ENCODE data around the gene ZNF787.
A peak's percentile ranks its signal among the peaks of the same experiment; 100 is the strongest.
"Not testable (repeated sequence)": the region's sequence is repeated elsewhere in the genome, so short reads cannot be mapped to it uniquely, and the experiment has no call there.

The ZNF787 gene

GRCh38 chr19:56105831-56106396 lies 15.2 kb downstream of the ZNF787 start:
- DNase-seq (ENCODE audit: low read depth in 2 of 2): not testable (repeated sequence)

- peak; percentile 21 to 28 for DNase-seq (ENCODE audit: low read depth in 2 of 2)
These were observed 15.9 kb downstream of the ZNF787 start for GRCh38 chr19:56105090-56105701.

DNA sequence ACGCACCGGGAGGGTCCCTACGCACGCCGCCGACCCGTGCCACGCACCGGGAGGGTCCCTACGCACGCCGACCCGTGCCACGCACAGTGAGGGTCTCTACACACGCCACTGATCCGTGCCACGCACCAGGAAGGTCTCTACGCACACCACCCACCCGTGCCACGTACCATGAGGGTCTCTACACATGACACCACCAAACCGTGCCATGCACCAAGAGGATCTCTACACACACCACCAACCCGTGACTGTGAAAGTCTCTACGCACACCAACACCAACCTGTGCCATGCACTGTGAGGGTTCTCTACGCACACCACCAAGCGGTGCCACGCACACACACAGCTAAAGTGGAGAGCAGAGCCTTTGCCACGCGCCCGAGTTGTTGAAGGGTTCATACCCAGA lies 16.7 kb downstream of the ZNF787 start:
- no peak for DNase-seq (ENCODE audit: low read depth in 2 of 2)

- DNase-seq (ENCODE audit: low read depth in 2 of 2): no peak
These were observed 18.0 kb downstream of the ZNF787 start for GRCh38 chr19:56103027-56103614.

DNA sequence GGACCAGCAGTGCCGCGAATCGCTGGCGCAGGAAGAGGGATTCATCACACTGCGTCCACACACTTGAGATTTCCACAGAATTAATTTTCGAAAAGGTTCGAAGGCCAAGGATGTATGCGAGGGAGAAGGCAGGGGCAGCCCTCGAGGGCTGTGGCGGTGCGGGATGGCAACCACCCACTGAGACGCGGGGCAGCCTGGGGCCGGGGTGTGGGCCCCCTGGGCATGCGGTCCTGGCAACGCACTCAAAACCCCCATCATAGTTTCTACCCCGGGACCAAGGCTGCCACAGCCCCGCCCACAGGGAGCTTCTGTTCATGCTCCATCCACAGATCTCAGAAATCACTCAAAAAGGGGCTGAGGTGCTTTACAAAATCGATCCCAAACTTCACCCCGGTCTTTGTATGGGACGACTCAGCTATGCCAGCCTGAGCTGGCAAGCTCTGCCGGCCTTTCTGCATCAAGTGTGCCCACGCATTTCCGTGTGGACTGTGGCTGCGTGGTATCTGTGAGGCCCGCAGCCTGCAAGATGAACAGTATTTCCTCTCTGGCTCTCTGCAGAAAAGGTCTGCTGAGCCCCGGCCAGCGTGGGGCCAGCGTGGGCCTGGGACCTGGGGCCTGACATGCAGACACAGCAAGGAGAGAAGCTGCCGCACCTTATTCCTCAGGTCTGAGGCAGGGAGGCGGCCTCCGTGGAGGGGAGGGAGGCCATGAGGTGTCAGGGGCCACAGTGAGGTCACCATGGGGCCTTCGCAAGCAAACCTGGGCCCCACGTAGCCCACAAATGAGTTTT lies 19.2 kb downstream of the ZNF787 start:
- DNase-seq (ENCODE audit: low read depth in 2 of 2): no peak

DNA sequence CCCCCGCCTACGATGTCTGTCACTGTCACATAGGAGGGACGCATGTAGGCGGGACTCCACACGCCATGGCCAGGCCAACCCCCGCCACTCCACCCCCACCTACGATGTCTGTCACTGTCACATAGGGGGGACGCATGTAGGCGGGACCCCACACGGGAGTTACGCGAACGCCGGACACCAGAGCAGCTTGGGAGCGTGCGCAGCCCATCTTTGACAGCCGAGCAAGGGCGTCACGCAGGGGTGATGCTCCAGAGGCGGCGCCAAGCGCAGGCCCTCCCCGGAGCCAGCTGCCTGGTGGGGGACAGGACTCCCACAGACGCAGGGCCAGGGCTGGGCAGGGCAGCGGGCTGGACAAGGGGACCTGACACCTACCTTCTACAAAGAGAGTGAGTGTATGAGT lies 20.0 kb downstream of the ZNF787 start:
- no peak for DNase-seq (ENCODE audit: low read depth in 2 of 2)

GRCh38 chr19:56099638-56100539 lies 21.2 kb downstream of the ZNF787 start:
- no peak for DNase-seq (ENCODE audit: low read depth in 2 of 2)

DNA sequence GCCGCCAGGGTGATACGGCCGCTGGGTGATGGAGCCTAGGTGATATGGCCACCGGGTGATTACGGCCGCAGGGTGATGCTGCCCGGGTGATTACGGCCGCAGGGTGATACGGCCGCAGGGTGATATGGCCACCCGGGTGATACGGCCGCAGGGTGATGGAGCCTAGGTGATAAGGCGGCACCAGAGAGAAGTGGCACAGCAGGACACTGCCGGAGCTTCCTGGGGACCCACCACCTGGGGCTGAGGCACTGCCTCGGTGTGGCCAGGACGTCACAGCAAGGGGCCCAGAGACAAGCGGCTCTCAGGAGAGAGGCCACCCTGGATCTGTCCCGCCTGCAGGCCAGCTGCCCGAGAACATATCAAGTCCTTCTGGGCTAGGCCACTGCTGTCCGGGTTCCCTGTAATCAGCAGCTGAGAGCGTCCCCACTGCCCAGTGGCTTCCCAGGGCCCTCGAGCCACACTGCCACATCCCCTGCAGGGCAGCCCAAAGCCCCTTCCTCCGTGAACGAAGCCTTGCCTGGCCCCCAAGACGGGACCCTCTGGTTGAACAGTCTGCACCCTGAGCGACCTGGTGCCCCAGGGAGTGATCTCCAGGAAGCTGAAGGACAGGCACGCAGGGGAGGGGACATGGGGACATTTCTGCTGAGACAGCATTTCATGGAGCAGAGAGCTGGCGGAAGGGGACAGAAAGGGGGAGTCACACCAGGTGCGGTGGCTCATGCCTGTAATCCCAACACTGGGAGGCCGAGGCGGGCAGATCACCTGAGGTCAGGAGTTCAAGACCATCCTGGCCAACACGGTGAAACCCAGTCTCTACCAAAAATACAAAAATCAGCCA lies 22.1 kb downstream of the ZNF787 start:
- no peak for DNase-seq (ENCODE audit: low read depth in 2 of 2)

DNA sequence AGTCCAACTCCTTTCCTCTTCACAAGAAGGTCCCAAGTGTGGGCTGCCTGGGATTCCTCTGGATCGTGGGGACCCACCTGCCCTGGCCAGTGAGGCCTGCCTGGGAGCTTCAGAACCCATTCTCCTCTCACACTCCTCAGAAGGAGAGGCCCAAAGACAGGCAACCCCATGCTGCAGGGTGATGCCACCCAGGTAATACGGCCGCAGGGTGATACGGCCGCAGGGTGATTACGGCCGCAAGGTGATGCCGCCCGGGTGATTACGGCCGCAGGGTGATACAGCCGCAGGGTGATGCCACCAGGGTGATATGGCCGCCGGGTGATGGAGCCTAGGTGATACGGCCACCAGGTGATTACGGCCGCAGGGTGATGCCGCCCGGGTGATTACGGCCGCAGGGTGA lies 22.9 kb downstream of the ZNF787 start:
- not testable (repeated sequence) for DNase-seq (ENCODE audit: low read depth in 2 of 2)

DNA sequence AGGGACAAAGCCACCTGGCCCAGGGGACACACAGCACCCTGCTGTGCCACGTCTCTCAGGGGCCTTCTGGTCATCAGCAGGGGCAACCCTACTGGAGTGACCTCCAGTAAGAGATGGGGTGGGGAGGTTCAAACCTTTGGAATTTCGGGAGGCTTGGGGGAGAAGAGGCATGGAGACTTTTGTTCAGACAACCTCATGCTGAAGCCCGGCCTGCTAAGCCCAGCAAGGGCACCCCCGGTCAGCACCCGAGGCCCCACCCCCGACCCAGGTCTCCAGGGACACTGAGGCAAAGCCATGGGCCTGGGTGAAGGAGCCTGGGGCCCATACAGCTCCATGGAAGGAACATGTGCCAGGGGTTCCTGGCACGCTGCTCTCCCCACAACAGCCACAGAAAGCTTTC lies 23.3 kb downstream of the ZNF787 start:
- no peak for DNase-seq (ENCODE audit: low read depth in 2 of 2)

- no peak for DNase-seq (ENCODE audit: low read depth in 2 of 2)
These were observed 23.8 kb downstream of the ZNF787 start for GRCh38 chr19:56097306-56097705.

GRCh38 chr19:56096665-56097064 lies 24.4 kb downstream of the ZNF787 start:
- no peak for DNase-seq (ENCODE audit: low read depth in 2 of 2)

DNA sequence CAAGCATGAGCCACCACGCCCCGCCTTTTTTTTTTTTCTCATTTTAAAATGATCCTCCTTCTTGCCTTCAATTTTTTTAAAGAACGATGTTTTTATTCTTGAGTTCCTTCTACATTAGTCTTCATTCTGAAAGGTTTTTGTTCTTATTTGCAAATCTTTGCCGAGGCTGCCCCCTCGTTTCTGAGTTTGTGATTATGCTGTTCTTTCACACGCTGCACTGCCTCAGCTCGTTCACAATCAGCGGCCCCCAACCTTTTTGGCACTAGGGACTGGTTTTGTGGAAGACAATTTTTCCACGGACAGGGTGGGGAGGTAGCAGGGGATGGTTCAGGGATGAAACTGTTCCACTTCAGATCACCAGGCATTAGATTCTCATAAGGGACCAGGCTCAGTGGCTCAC lies 26.6 kb downstream of the ZNF787 start:
- no peak for DNase-seq (ENCODE audit: low read depth in 2 of 2)

DNA sequence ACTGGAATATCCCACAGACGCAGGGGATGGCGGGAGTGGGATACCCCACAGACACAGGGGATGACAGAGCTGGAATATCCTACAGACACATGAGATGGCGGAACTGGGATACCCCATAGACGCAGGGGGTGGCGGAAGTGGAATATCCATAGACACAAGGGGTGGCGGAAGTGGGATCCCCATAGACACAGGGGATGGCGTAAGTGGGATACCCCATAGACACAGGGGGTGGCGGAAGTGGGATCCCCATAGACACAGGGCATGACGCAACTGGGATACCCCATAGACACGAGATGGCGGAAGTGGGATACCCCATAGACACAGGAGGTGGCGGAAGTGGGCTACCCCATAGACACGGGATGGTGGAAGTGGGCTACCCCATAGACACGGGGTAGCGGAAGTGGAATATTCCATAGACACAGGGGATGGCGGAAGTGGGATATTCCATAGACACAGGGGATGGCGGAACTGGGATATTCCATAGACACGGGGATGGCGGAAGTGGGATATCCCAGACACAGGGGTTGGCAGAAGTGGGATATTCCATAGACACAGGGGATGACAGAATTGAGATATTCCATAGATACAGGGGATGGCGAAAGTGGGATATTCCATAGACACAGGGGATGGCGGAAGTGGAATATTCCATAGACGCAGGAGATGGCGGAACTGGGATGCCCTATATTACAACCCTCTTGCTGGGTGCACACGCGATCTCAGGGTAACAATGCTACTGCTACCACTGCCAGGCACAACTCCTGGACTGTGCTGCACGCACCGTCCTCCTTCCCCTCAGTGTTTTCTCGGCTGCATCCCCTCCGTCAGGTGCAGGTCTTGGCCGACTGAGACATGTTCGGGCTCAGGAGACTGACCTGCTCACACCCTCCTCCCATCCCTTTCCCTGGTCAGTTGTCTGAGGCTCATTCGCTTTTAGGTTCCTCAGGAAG lies 28.1 kb downstream of the ZNF787 start:
- no peak for DNase-seq (ENCODE audit: low read depth in 2 of 2)

GRCh38 chr19:56091751-56092546 lies 29.1 kb downstream of the ZNF787 start:
- DNase-seq (ENCODE audit: low read depth in 2 of 2): no peak

DNA sequence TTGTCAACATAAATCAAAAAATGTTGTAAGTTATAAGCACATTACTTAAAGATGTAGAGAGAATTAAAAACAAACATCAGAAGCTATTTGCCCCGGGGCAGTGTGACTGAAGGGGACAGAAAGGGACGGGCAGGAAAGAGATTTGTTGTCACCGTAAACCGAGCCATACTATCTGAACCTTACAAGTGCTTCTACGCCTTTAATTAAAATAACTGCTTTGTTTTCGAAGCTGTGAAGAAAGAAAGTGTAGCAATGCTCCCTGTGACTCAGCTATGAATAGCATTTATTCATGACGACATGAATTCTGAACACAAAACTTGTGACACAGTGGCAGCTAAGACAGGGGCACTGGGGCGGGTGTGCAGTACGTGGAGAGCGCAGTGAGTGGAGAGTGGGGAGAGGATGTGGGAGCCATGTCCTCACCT lies 30.0 kb downstream of the ZNF787 start:
- DNase-seq (ENCODE audit: low read depth in 2 of 2): no peak

GRCh38 chr19:56089344-56089743 lies 31.8 kb downstream of the ZNF787 start:
- no peak for DNase-seq (ENCODE audit: low read depth in 2 of 2)

DNA sequence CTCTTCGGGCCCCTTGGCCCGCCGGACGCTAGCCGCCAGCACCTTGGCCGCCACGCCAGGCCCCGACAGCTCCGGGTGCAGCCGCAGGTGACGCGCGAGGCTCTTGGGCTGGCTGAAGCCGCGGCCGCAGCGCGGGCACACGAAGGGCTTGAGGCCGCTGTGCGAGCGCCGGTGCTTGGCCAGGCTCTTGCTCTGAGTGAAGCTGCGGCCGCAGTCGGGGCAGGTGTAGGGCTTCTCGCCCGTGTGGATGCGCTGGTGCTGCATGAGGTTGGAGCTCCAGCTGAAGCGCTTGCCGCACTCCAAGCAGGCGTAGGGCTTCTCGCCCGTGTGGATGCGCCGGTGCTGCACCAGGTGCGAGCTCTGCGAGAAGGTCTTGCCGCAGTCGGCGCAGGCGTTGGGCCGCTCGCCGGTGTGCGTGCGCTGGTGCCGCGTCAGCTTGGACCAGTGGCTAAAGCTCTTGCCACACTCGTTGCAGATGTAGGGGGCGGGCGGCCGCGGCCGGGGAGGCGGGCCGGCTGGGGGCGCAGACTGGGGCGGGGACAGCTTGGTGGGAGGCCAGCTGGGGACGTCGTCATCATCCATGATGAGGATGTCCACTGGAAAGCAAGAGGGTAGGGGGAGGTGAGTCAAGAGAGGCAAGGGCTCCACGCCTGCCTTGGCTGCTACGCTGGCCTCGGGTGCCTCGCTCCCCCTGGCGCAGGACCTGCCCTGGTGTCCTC lies 32.4 kb downstream of the ZNF787 start:
- no peak for DNase-seq (ENCODE audit: low read depth in 2 of 2)
